HG02885 (cell line): ENCODE results near the gene NTSR1.

Source experiments
- ATAC-seq: cut with Tn5 transposase; IDR thresholded peaks from one replicate; pipeline ENCODE4 v1.9.1; 2021; ENCODE audit warnings: mild to moderate bottlenecking; ENCODE audit not compliant: unreplicated experiment, poor library complexity

NTSR1 gene

DNA sequence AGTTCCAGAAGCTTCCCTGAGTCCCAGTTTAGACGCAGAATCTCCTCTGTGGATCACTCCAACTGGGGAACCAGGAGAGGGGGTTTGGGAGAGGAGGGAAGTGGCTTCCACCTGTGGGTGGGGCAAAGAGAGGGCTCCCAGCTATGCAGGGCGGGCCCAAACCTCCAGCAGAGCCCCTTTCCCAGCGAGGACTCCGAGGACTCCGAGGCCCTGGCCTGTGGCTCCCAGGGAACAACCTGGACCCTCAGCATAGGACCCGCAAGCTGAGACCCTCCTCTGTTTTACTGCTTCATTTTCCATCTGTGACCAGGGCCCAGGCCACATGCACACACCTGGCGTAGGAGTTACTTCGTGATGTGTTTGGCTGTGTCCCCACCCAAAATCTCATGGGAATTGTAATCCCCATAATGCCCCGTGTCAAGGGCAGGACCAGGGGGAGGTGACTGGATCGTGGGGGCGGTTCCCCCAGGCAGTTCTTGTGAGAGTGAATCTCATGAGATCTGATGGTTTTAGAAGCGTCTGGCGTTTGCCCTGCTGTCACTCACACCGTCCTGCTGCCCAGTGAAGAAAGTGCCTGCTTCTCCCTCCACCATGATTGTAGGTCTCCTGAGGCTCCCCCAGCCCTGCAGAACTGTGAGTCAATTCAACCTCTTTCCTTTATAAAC, 27.9 kb downstream of the NTSR1 start:
- no peak for ATAC-seq

- ATAC-seq = no peak
Observed at GRCh38 chr20:62737271-62737811, 28.7 kb downstream of the NTSR1 start.

DNA sequence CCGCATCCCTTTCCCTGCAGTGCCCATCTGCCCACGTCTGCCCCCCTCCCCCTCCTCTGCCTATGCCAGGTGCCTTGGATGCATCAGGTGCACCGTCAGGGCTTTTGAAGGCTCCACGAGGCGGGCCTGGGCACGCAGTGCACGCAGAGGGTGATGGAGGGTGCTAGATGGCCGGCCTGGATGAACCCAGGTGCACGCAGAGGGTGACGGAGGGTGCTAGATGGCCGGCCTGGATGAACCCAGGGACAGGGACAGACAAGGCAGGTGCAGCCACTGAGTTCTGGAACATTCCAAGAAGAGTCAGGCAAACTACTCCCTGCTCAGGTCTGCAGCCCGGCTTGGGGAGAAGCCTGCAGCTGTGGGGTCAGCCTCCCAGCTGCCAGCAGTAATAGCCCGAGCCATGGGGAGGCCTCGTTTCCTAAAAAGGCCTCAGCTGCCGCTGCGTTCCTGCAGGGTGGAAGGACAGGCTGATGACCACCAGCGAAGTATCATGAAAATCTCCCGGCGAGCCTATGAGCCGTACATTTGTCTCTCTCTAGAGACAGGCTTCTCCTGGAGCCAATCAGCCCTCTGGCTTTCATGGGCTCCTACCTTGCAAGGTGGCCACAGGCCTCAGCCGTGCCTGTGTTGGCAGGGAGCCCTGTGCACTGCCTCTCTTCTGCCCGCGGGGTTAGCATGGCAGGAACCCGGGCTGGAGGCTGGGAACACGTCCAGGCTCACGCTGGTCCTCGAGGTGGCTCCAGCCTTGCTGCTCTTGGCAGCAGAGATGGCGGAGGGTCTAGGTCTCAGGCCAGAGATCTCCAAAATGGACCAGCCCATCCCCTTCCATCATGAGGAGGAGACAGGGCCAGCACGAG, 29.6 kb downstream of the NTSR1 start:
- ATAC-seq = no peak

- ATAC-seq = no peak
Observed at GRCh38 chr20:62739067-62739466, 30.4 kb downstream of the NTSR1 start.

DNA sequence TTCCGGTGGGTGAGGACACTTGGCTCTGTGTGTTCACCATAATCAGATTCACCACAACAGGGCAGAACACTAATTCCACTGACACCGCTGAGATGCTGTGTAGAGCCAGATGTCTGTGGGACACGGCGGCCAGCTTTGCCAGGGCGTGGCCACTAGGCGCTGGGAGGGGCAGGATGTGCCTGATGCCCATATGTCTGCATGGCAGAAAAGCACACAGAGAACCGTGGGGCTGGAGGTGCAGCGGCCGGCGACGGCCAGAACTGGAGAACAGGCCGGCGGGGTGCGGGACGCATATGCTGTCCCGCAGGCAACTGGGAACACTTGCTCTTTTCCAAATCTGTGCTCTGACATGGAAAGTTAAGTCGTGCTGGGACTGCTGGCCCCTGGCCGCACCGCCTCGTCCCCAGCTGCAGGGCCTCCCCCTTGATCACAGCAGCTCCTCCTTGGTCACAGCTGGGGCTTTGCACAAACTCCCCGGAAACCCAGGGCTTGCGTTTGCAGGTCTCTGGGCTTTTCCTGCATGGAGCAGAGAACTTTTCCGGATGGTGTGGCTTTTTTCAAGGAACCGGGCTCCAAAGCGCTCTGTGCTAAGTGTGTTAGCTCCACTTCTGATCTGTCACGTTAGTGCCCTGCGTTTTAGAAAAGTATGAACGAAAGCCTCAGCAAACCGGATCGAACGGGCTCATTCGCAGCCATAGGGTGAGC, 31.1 kb downstream of the NTSR1 start:
- peak; percentile 34 for ATAC-seq

- ATAC-seq = peak; percentile 72
Observed at GRCh38 chr20:62740286-62741141, 31.9 kb downstream of the NTSR1 start.

DNA sequence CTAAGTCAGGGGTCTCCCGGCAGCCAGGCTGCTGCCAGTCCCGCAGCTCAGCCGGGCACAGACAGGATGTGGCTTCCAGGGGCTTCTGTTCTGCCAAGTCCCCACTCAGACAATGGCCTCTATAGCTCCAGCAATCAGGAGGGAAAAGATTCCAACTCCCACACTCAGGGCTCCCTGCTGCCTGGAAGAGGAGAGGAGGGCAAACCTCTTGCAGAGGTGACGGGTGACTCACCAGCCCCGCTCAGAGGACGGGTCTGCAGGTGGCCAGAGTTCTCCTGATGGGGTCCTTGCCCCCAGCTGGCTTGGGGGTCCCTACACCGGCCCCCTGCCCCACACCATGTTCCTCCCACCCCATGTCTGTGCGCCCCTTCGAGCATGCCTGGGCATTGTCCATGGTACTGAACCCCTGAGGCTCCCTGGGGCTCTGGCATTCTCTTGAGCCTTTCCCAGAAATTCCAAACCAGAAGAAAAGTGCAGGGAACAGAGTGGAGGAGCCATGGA, 32.6 kb downstream of the NTSR1 start:
- no peak for ATAC-seq

- ATAC-seq = no peak
Observed at GRCh38 chr20:62741701-62742491, 33.3 kb downstream of the NTSR1 start.

DNA sequence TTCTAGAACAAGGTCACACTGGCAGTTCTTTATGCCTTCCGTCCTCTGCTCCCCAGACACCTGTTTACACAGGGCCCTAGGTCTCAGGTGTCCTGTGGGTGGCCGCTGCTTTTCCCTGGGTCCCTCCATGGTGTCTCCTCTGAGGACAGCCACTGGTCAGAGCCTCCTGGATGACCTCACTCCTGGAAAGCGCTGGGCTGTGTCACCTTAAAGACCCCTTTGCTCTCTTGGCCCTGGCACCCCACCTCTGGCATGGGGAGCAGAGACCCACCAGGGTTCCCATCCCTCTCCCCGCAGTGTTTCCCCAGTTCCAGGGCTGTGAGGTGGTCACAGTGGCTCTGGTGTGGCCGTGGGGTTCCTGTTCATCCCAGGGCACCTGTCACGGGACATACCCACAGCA, 33.9 kb downstream of the NTSR1 start:
- ATAC-seq = no peak

DNA sequence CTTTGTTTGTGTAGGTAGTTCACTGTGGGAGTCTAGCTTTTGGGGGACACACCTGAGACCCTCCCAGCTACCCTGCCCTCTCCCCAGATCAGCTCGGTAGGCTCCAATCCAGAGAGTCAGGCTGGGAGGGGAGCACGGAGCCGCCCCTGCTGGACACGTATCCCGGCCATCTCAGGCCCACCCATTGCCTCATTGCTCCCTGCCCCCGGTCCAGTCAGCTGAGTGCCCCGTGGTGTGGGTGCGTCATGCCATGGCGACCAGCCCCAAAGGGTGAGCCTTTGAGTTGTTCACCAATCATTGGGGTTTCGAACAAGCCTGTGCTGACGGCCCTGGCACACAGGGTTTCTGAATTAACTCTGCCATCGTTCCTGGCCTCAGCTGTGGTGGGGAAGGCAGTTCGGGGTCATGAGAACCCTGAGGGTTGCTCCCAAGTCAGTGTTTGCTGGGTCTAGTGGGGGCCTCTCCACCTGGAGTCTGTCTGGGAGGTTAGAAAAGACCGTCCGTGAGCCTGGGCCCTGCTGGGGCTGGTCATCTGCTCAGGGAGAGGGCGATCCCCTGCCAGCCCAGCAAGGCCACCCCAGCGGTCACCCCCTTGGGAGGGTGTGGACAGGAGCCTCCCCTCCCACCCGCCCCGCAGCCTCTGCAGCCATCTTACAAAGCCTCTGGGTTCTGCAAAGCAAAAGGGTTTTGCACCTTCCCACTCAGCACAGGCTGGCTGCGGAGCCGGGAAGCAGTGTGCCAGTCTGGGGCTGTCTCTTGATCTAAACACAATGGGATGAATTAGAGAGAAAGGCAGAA, 34.5 kb downstream of the NTSR1 start:
- ATAC-seq = no peak

DNA sequence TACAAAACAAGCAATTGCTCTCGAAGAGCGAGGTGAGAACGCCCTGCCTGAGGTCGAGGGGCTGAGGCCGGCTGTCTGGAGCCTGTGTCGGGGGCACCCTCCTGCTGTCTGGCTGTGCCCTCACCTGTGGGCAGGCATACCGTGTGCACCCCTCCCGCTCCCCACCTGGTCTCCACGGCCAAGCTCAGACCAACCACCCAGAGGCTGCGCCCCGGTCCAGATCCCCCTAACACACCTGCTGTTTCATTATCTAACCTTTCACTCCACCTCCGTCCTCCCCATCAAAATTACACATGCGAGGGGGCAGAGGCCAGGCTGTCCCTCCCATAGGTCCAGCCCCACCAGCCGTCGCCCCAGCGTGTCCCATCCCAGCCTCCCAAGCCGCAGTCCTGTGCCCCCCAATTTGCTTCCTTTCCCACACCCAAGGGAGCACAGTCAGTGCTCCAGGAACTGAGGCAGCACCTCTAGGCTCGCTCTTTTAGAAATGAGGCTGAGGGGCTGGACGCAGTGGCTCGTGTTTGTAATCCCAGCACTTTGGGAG, 35.2 kb downstream of the NTSR1 start:
- no peak for ATAC-seq

GRCh38 chr20:62744741-62745191, 36.1 kb downstream of the NTSR1 start:
- ATAC-seq = no peak

DNA sequence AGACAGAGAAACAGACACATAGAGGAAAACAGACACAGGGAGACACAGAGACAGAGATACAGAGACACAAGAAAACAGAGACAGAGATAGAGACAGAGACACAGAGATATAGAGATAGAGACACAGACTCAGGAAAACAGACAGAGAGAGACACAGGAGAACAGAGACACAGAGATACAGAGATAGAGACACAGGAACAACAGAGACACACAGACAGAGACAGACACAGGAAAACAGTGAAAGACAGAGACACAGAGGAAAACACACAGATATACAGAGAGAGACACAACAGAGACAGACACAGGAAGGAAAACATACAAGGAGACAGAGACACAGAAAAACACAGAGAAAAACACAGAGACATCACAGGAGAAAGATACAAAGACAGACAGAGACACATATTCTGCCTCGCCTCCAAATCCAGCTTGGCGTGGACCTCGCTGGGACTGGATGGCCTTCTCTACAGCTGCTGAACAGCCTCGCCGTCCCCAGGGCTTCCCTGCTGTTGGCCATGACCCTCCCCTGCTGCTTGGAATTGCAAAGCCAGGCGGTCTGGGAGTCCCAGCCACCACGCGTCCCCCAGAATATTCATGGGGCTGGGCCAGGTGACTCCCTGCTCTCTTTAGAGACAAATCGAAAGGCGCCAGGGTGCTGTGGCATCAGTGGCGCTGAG, 36.8 kb downstream of the NTSR1 start:
- ATAC-seq = no peak

GRCh38 chr20:62745952-62746288, 37.3 kb downstream of the NTSR1 start:
- no peak for ATAC-seq

DNA sequence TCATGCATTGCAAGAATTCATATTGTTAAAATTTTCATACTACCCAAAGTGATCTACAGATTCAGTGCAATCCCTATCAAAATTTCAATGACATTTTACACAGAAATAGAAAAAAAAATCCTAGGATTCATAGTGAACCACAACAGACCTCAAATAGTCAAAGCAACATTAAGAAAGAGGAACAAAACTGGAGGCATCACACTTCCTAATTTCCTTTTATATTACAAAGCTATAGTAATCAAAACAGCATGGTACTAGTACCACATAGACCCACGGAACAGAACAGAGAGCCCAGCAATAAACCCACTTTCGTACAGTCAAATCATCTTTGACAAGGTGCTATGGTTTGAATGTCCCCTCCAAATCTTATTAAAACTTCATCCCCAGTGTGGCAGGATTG, 39.7 kb downstream of the NTSR1 start:
- ATAC-seq = no peak

- ATAC-seq = no peak
Observed at GRCh38 chr20:62749851-62750445, 41.3 kb downstream of the NTSR1 start.

DNA sequence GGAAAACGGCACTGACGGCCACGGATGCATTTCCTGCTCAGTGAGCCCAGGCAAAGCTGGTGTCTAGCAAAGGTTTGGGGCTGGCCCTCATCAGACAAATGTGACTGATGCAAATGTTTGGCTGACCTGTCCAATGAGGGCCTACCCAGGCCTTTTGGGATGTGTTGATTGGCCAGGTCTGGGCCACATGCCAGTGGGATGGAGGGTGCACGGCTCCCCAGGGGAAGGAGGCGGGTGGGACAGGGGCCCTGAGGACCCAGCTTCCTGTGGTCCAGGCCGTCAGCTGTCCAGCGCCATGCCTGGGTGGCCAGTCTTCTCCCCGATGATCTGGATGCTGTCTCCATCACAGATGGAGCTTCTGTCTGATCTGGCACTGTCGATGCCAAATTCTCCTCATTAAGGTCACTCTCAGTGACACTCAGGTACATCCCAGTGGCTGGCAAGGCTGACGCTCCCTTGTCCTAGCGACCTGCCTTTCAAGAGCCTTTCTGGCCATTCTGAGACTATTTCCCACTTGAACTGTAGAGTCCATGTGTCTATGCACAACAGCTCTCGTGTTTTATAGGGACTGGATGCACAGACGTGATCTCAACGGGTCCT, 43.0 kb downstream of the NTSR1 start:
- ATAC-seq = no peak
